GM18907 (cell line): ENCODE results near the gene PPARGC1A.
A peak's percentile ranks its signal among the peaks of the same experiment; 100 is the strongest.

Source experiments
- ATAC-seq: cut with Tn5 transposase; IDR thresholded peaks from one replicate; pipeline ENCODE4 v1.9.1; 2021; ENCODE audit warnings: mild to moderate bottlenecking, moderate library complexity; ENCODE audit not compliant: unreplicated experiment

Gene PPARGC1A

GRCh38 chr4:23881674-23882337 lies 8.0 kb downstream of the PPARGC1A start:
- no peak for ATAC-seq

GRCh38 chr4:23881052-23881501 lies 8.8 kb downstream of the PPARGC1A start:
- ATAC-seq: no peak

- ATAC-seq: no peak
Measured at GRCh38 chr4:23878912-23879732, 10.7 kb downstream of the PPARGC1A start.

GRCh38 chr4:23878246-23878891 lies 11.5 kb downstream of the PPARGC1A start:
- ATAC-seq: no peak

- no peak for ATAC-seq
Measured at GRCh38 chr4:23877758-23878229, 12.1 kb downstream of the PPARGC1A start.

- ATAC-seq: peak; percentile 48
Measured at GRCh38 chr4:23876418-23877089, 13.3 kb downstream of the PPARGC1A start.

- ATAC-seq: no peak
Measured at GRCh38 chr4:23875317-23875716, 14.5 kb downstream of the PPARGC1A start.

- no peak for ATAC-seq
Measured at GRCh38 chr4:23874536-23874901, 15.3 kb downstream of the PPARGC1A start.

- ATAC-seq: no peak
Measured at GRCh38 chr4:23873717-23874535, 15.9 kb downstream of the PPARGC1A start.

GRCh38 chr4:23871426-23871825 lies 18.4 kb downstream of the PPARGC1A start:
- ATAC-seq: no peak

- no peak for ATAC-seq
Measured at GRCh38 chr4:23866450-23867075, 23.3 kb downstream of the PPARGC1A start.

GRCh38 chr4:23861897-23862296 lies 27.9 kb downstream of the PPARGC1A start:
- no peak for ATAC-seq

- no peak for ATAC-seq
Measured at GRCh38 chr4:23860919-23861318, 28.9 kb downstream of the PPARGC1A start.

GRCh38 chr4:23857367-23857959 lies 32.4 kb downstream of the PPARGC1A start:
- no peak for ATAC-seq

- no peak for ATAC-seq
Measured at GRCh38 chr4:23856630-23857029, 33.2 kb downstream of the PPARGC1A start.

GRCh38 chr4:23855912-23856605 lies 33.8 kb downstream of the PPARGC1A start:
- no peak for ATAC-seq

GRCh38 chr4:23853986-23854660 lies 35.7 kb downstream of the PPARGC1A start:
- ATAC-seq: no peak

- no peak for ATAC-seq
Measured at GRCh38 chr4:23851464-23851863, 38.4 kb downstream of the PPARGC1A start.
